B cell (primary cell): ENCODE results near the gene TRABD2B. TPM values are rescaled to one million over a fixed set of nuclear protein-coding genes. Genes with fewer than 3 reads are reported as not detected.

Source experiments
- ATAC-seq: fragments of 200-7000 bp; cut with Tn5 transposase; one replicate; pipeline ENCODE4 v1.10.0; 2021; ENCODE audit warnings: low read depth, mild to moderate bottlenecking, moderate number of reproducible peaks, moderate library complexity
- CTCF ChIA-PET: fragments of 350-600 bp; sonication (Branson Sonifier 250); formaldehyde crosslinking; loops from one replicate; lab custom pipeline; 2021; ENCODE audit warnings: antibody characterized with exemption, inconsistent platforms; lab: Charles Lee
- POLR2A ChIA-PET: fragments of 350-600 bp; sonication (Branson Sonifier 250); formaldehyde crosslinking; loops from one replicate; lab custom pipeline; 2021; ENCODE audit warnings: antibody characterized with exemption; lab: Charles Lee
- DNase-seq: peaks from one replicate; pipeline ENCODE4 v3.0.0; 2013
- H2AFZ ChIP-seq: 2 replicates; pipeline ENCODE4 v1.6.1; 2012; ENCODE audit warnings: mild to moderate bottlenecking, low read depth, low read length; ENCODE audit not compliant: insufficient read depth, poor library complexity, severe bottlenecking
- H3K27ac ChIP-seq, 2 donors: 1 replicate in 1 of 2; 2 replicates in 1 of 2; pipeline ENCODE4 v1.5.1; 2012 to 2013; ENCODE audit warnings: low read length in 2 of 2, mild to moderate bottlenecking in 2 of 2, moderate library complexity in 1 of 2
- H3K27me3 ChIP-seq, 4 experiments: fragments of 200-600 bp in 1 of 4; sonication (generic) in 1 of 4; replicated peaks in 1 of 4; 1 replicate in 2 of 4; 2 replicates in 2 of 4; pipeline versions ENCODE4 v1.6.1 to v1.7.0; 2013 to 2016; ENCODE audit warnings: low read length in 3 of 4, mild to moderate bottlenecking in 2 of 4, mixed read lengths in 1 of 4, moderate library complexity in 1 of 4; ENCODE audit not compliant: insufficient read depth in 4 of 4, control insufficient read depth in 3 of 4; ENCODE audit errors: control extremely low read depth in 1 of 4
- H3K36me3 ChIP-seq, 2 experiments: replicated peaks in 1 of 2; 1 replicate in 1 of 2; 2 replicates in 1 of 2; pipeline versions ENCODE4 v1.6.1 to v1.7.1; 2013; ENCODE audit warnings: low read length in 1 of 2; ENCODE audit not compliant: insufficient read depth in 2 of 2, control insufficient read depth in 1 of 2; ENCODE audit errors: control extremely low read depth in 1 of 2, extremely low read depth in 1 of 2
- H3K4me1 ChIP-seq, 2 donors: fragments of 200-600 bp in 1 of 2; sonication (generic) in 1 of 2; 1 replicate in 1 of 2; 2 replicates in 1 of 2; pipeline versions ENCODE4 v1.5.1 to v1.6.1; 2013 to 2017; ENCODE audit warnings: low read length in 2 of 2; ENCODE audit not compliant: control insufficient read depth in 2 of 2, insufficient read depth in 2 of 2
- H3K4me2 ChIP-seq: replicated peaks from 2 replicates; pipeline ENCODE3; 2012; ENCODE audit warnings: mild to moderate bottlenecking, low read depth, low read length; ENCODE audit not compliant: poor library complexity, severe bottlenecking
- H3K4me3 ChIP-seq, 5 experiments: fragments of 200-600 bp in 1 of 5; sonication (generic) in 1 of 5; 1 replicate in 3 of 5; 2 replicates in 2 of 5; pipeline versions ENCODE4 v1.5.1 to v1.7.0; 2011 to 2016; ENCODE audit warnings: low read length in 4 of 5, mild to moderate bottlenecking in 4 of 5, low read depth in 2 of 5, control low read depth in 1 of 5, moderate library complexity in 1 of 5; ENCODE audit not compliant: insufficient read depth in 1 of 5; ENCODE audit errors: control extremely low read depth in 1 of 5, extremely low read depth in 1 of 5
- H3K79me2 ChIP-seq: fragments of 200-600 bp; sonication (generic); one replicate; pipeline ENCODE4 v1.6.0; 2016; ENCODE audit warnings: low read length; ENCODE audit not compliant: control insufficient read depth, insufficient read depth
- H3K9ac ChIP-seq: fragments of 200-600 bp; sonication (generic); 2 replicates; pipeline ENCODE4 v1.6.1; 2017; ENCODE audit warnings: mild to moderate bottlenecking, low read length, moderate library complexity
- H3K9me3 ChIP-seq, 3 donors: one replicate each; pipeline versions ENCODE4 v1.6.1 to v1.7.1; 2013; ENCODE audit warnings: low read length in 2 of 3; ENCODE audit not compliant: control insufficient read depth in 2 of 3, insufficient read depth in 1 of 3; ENCODE audit errors: control extremely low read depth in 1 of 3
- H4K20me1 ChIP-seq: 2 replicates; pipeline ENCODE4 v1.6.0; 2012; ENCODE audit warnings: mild to moderate bottlenecking, low read length; ENCODE audit not compliant: insufficient read depth, control insufficient read depth, poor library complexity, severe bottlenecking
- H3K27ac Mint-ChIP-seq: one replicate; pipeline ENCODE4 v1.8.0; 2021; ENCODE audit warnings: mixed read lengths
- H3K27me3 Mint-ChIP-seq: one replicate; pipeline ENCODE4 v1.8.0; 2021; ENCODE audit warnings: mixed read lengths
- H3K4me1 Mint-ChIP-seq: one replicate; pipeline ENCODE4 v1.8.0; 2021; ENCODE audit warnings: mixed read lengths
- H3K4me3 Mint-ChIP-seq: one replicate; pipeline ENCODE4 v1.8.0; 2021; ENCODE audit warnings: mixed read lengths
- H3K9me3 Mint-ChIP-seq: one replicate; pipeline ENCODE4 v1.8.0; 2022; ENCODE audit warnings: mixed read lengths; ENCODE audit not compliant: insufficient read depth
- EZH2 ChIP-seq: IDR thresholded peaks from 2 replicates; pipeline ENCODE4 v1.6.1; 2012; ENCODE audit warnings: borderline replicate concordance, low read depth, mild to moderate bottlenecking, moderate library complexity, low read length; ENCODE audit not compliant: insufficient read depth, poor library complexity, severe bottlenecking
- whole genome bisulfite sequencing: methylation state at CpG from one replicate; pipeline ENCODE4 v1.1.5; 2013; ENCODE audit warnings: missing lambda C conversion rate; ENCODE audit not compliant: insufficient coverage; 5-methylcytosine and 5-hydroxymethylcytosine counted together
- intact Hi-C: fragments of 100-400 bp; cut with micrococcal nuclease; formaldehyde crosslinking; loops from one replicate; pipeline ENCODE4 v1.10.0; 2022
- polyA plus RNA-seq: library from polyadenylated mRNA; depleted of rRNA; stranded (reverse); fragments of >200 nt; gene quantifications from 2 replicates; pipeline ENCODE4 v1.2.3, GENCODE V29; 2012
- total RNA-seq, 2 donors: library from RNA; stranded (reverse); fragments of 120-200 nt in 1 of 2; gene quantifications; 1 replicate in 1 of 2; 2 replicates in 1 of 2; pipeline versions ENCODE4 v1.2.3 to v1.2.4, GENCODE V29; 2013 to 2022
- TF ChIP-seq, protein P1 (sequence below): fragments of 200-600 bp; IDR thresholded peaks from one replicate; pipeline ENCODE4 v1.8.0; 2022; ENCODE audit warnings: antibody characterized with exemption, mild to moderate bottlenecking

Gene TRABD2B
- total and polyA plus RNA-seq, 2 donors (not counting 1 experiment from before 2014, with no cell fraction given): not detected

DNA sequence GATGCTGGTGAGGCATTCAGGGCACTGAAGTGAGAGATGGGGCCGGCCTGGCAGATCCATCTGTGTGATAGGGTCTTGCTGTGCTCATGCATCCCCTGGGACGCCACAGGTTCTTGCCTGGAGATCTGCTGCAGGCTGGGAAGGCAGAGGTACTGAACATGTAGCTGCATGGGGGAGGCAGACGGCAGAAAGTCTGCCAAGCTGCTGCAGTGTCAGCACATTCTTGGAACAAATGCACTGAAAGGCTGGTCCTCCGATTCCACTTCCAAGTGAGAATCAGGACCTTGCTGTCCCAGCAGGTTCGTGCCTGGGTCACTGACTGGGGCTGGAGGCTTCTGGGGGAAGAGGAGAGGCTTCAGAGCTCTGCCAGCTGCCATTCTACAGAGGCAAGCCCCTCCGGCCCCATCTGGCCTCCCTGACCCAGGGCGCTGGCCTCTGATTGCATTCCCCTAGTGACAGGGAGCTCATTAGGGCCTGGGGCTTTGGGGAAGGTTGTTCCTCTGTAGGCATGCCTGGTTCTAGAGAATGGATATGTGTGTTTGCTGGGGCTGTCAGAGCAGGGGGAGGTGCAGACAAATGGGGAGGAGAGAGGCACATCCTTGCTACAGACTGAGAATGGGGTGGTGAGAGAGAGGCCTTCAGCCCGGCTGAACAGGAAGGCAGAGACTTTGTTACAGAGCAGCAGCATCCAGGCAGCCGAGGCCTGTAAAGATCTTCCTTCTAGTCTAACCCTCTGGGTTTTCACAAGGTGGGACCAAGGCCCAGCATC, 174.0 kb downstream of the TRABD2B start:
- H3K27me3 Mint-ChIP-seq: peaks cover 6% of the 10 kb centered on the region

DNA sequence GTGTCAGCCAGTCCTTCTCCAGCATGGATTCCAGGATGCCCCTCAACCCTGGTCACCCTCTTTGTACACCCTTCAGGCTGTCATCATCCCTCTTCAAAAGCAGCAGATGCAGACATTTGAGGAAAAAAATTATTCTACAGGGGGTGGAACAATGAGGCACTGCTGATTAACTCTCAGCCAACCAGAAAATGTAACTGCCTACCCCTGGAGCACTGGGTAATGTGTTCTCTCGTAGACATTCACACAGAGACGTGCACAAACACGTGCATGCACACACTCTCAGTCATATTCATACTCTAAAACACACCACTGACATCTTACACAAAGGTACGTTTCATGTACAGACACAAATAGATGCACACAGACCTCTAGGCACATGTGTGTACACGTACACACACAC, 175.4 kb downstream of the TRABD2B start:
- Histone ChIP-seq H3K36me3 (no peaks in the 10 kb centered on the region), H3K4me1 (no peaks in the 10 kb centered on the region), H3K9ac (no peak overlapping the region), H3K9me3 (no peaks in the 10 kb centered on the region), H2AFZ (no peak overlapping the region), H3K4me3 (no peak overlapping the region), H3K79me2 (no peaks in the 10 kb centered on the region), H3K27me3 (no peaks in the 10 kb centered on the region), H3K4me2 (no peak overlapping the region), H4K20me1 (no peaks in the 10 kb centered on the region), H3K27ac (no peak overlapping the region)
- 73% methylated on average over 5 of the region's 5 CpGs for WGBS
- POLR2A ChIA-PET: no interaction called here
- Mint-ChIP-seq H3K27ac (no peak overlapping the region), H3K4me1 (no peaks in the 10 kb centered on the region), H3K4me3 (no peak overlapping the region), H3K27me3 (peaks cover 6% of the 10 kb centered on the region), H3K9me3 (no peaks in the 10 kb centered on the region)
- CTCF ChIA-PET: no interaction called here
- no peak for DNase-seq
- intact Hi-C loops: no loop called here
- ATAC-seq: no peak
- TF ChIP-seq, protein P1, sequence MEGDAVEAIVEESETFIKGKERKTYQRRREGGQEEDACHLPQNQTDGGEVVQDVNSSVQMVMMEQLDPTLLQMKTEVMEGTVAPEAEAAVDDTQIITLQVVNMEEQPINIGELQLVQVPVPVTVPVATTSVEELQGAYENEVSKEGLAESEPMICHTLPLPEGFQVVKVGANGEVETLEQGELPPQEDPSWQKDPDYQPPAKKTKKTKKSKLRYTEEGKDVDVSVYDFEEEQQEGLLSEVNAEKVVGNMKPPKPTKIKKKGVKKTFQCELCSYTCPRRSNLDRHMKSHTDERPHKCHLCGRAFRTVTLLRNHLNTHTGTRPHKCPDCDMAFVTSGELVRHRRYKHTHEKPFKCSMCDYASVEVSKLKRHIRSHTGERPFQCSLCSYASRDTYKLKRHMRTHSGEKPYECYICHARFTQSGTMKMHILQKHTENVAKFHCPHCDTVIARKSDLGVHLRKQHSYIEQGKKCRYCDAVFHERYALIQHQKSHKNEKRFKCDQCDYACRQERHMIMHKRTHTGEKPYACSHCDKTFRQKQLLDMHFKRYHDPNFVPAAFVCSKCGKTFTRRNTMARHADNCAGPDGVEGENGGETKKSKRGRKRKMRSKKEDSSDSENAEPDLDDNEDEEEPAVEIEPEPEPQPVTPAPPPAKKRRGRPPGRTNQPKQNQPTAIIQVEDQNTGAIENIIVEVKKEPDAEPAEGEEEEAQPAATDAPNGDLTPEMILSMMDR: no peak
- no peak for TF ChIP-seq EZH2

More for the DNA sequence above, 174.0 kb downstream of the TRABD2B start:
- ChIA-PET CTCF (no interaction called here), POLR2A (no interaction called here)
- no peaks in the 10 kb centered on the region for H3K4me1 Mint-ChIP-seq
- H3K4me2 ChIP-seq: no peak overlapping the region
- H3K9me3 ChIP-seq: no peaks in the 10 kb centered on the region
- no peaks in the 10 kb centered on the region for H3K9me3 Mint-ChIP-seq
- no peak overlapping the region for H3K27ac Mint-ChIP-seq
- H3K9ac ChIP-seq: no peak overlapping the region
- H3K4me1 ChIP-seq: no peaks in the 10 kb centered on the region
- no peak overlapping the region for H3K4me3 Mint-ChIP-seq
- no peak overlapping the region for H2AFZ ChIP-seq
- no peaks in the 10 kb centered on the region for H3K79me2 ChIP-seq
- no peak for DNase-seq
- no peak overlapping the region for H3K4me3 ChIP-seq
- intact Hi-C loops: no loop called here
- 82% methylated on average over 9 of the region's 9 CpGs for WGBS
- H3K36me3 ChIP-seq: no peaks in the 10 kb centered on the region
- no peak overlapping the region for H3K27ac ChIP-seq
- no peak for ATAC-seq
- no peaks in the 10 kb centered on the region for H4K20me1 ChIP-seq
- H3K27me3 ChIP-seq: no peaks in the 10 kb centered on the region
- no peak for TF ChIP-seq EZH2
- TF ChIP-seq, protein P1: no peak
